Measurements from ENCODE around the gene ST3GAL6. TPM values are rescaled to one million over a fixed set of nuclear protein-coding genes. Genes with fewer than 3 reads are reported as not detected.

ST3GAL6 gene
- total and polyA plus RNA-seq, 2 donors (not counting 3 experiments of a cell fraction or from before 2014, with no cell fraction given): 13.2 to 35.9 TPM

- Histone ChIP-seq H3K9me3 (replicated peaks; ENCODE audit: control insufficient read depth, insufficient read depth, low read length) (no peaks in the 10 kb centered on the region), H3K9ac (replicated peaks; ENCODE audit: extremely low read depth, insufficient read depth, low read length) (no peak overlapping the region), H3K4me3 (replicated peaks in 1 of 3; ENCODE audit: insufficient read depth in 1 of 3, low read depth in 1 of 3, low read length in 3 of 3) (no peak overlapping the region), H3K4me1 (ENCODE audit: control insufficient read depth, extremely low read depth, insufficient read depth, low read length) (peaks cover 33% of the 10 kb centered on the region), H3K36me3 (ENCODE audit: control insufficient read depth in 2 of 2, extremely low read depth in 1 of 2, insufficient read depth in 2 of 2, low read length in 2 of 2) (peaks cover 0 to 13% of the 10 kb centered on the region in 2 experiments), H3K27me3 (ENCODE audit: control insufficient read depth in 2 of 2, insufficient read depth in 2 of 2, low read length in 2 of 2) (no peaks in the 10 kb centered on the region), H3K79me2 (ENCODE audit: control insufficient read depth, insufficient read depth, low read length) (no peaks in the 10 kb centered on the region), H3K27ac (ENCODE audit: insufficient read depth, low read depth, low read length) (no peak overlapping the region), H3K4me2 (ENCODE audit: insufficient read depth, low read length) (no peak overlapping the region), H2AFZ (ENCODE audit: low read depth, low read length) (no peak overlapping the region), H3K9me1 (replicated peaks; ENCODE audit: control insufficient read depth, extremely low read depth, insufficient read depth, low read length) (no peaks in the 10 kb centered on the region), H4K20me1 (replicated peaks; ENCODE audit: control insufficient read depth, extremely low read depth, insufficient read depth, low read length) (no peaks in the 10 kb centered on the region)
- FAIRE-seq (no peak), DNase-seq (ENCODE audit: low read depth, low spot score) (no peak)
- no TSS peak for BruUV-seq (replicated peaks)
- intact Hi-C loops (cut with micrococcal nuclease) (no loop called here), dilution Hi-C loops (cut with MboI; ENCODE audit: extremely low pct_ligation_motif_present, low sequenced_read_pairs) (no loop called here)
- ChIA-PET CTCF (no interaction called here), POLR2A (no interaction called here)
- TF ChIP-seq EZH2 (IDR thresholded peaks at IDR 0.05; ENCODE audit: borderline replicate concordance, low read depth, low read length, severe bottlenecking): no peak
- no peak for TF ChIP-seq FOS (IDR thresholded peaks at IDR 0.05; ENCODE audit: borderline replicate concordance, insufficient read depth, low read length)
- TF ChIP-seq CTCF (IDR thresholded peaks at IDR 0.05; ENCODE audit: extremely low read depth in 1 of 2, insufficient read depth in 1 of 2, low read depth in 1 of 2, low read length in 2 of 2): no peak
- TF ChIP-seq JUN (IDR thresholded peaks at IDR 0.05; ENCODE audit: borderline replicate concordance, insufficient read depth, insufficient read length, low read depth): no peak
- TF ChIP-seq MYC (IDR thresholded peaks at IDR 0.05; ENCODE audit: low read depth, low read length): no peak
- no peak for TF ChIP-seq MAX (IDR thresholded peaks at IDR 0.05; ENCODE audit: insufficient read depth, insufficient read length)
- TF ChIP-seq POLR2AphosphoS5 (IDR thresholded peaks at IDR 0.05; ENCODE audit: insufficient read depth, low read depth, low read length): no peak
- TF ChIP-seq POLR2A (IDR thresholded peaks at IDR 0.05; ENCODE audit: low read depth, low read length): no peak
Observed at GRCh38 chr3:98775459-98776139, 12.5 kb downstream of the ST3GAL6 start.

All from endothelial cell of umbilical vein (primary cell).